ENCODE data around the gene EDEM1. TPM values are rescaled to one million over a fixed set of nuclear protein-coding genes. Genes with fewer than 3 reads are reported as not detected.

EDEM1 gene
- total RNA-seq, 1 donor from 2014 or later = 185 TPM

- Mint-ChIP-seq H3K27ac (peak overlapping the region; percentile 76), H3K36me3 (ENCODE audit: low read depth) (peaks cover 88% of the 10 kb centered on the region), H3K9me3 (no peaks in the 10 kb centered on the region), H3K27me3 (no peaks in the 10 kb centered on the region), H3K4me3 (no peak overlapping the region), H3K4me1 (peaks cover 79% of the 10 kb centered on the region)
- DNase-seq (no peak), ATAC-seq (ENCODE audit: low read depth) (no peak)
- ChIA-PET POLR2A (interaction anchor here (1.0 to 1.6 kb wide), 3 partner anchors 9 to 13 kb away, joined by 5 to 6 read pairs (median 5); no protein-coding TSS in a partner anchor), CTCF (interaction anchor here (1.3 kb wide), 1 partner anchor 65 kb away, joined by 4 read pairs; no protein-coding TSS in a partner anchor)
- TF ChIP-seq CTCF (IDR thresholded peaks at IDR 0.05) = no peak
- intact Hi-C loops (cut with micrococcal nuclease) = no loop called here
These were observed 14.0 kb downstream of the EDEM1 start for GRCh38 chr3:5201536-5201935.

DNA sequence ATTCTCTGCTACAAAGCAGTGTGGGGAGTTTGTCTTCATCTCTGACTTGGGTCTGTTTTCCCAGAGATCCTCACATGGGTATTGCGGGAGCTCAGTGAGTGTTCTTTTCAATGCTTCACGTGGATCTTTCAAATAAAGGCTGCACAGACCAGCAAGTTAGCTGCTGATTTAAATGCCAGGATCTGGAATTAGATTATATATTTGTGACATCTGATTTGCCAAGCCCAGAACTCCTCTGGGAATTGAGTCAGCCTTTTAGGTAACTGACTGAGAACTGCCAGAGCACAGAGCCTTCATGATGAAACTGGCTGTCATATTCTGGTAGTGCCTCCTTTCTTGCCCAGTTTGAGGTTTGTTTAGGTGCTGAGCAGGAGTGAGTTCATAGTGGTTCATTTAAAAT lies 14.7 kb downstream of the EDEM1 start:
- Mint-ChIP-seq H3K9me3 (no peaks in the 10 kb centered on the region), H3K27ac (peak overlapping the region; percentile 76), H3K4me1 (peaks cover 72% of the 10 kb centered on the region), H3K36me3 (ENCODE audit: low read depth) (peaks cover 88% of the 10 kb centered on the region), H3K4me3 (peak overlapping the region; percentile 41), H3K27me3 (no peaks in the 10 kb centered on the region)
- TF ChIP-seq CTCF (IDR thresholded peaks at IDR 0.05) = no peak
- POLR2A ChIA-PET = interaction anchor here (1.6 kb wide), 2 partner anchors 10 to 13 kb away, joined by 5 to 6 read pairs; no protein-coding TSS in a partner anchor
- intact Hi-C loops (cut with micrococcal nuclease) = no loop called here
- CTCF ChIA-PET = interaction anchor here (1.3 kb wide), 1 partner anchor 65 kb away, joined by 4 read pairs; no protein-coding TSS in a partner anchor
- ATAC-seq (ENCODE audit: low read depth) (peak; percentile 9), DNase-seq (no peak)

DNA sequence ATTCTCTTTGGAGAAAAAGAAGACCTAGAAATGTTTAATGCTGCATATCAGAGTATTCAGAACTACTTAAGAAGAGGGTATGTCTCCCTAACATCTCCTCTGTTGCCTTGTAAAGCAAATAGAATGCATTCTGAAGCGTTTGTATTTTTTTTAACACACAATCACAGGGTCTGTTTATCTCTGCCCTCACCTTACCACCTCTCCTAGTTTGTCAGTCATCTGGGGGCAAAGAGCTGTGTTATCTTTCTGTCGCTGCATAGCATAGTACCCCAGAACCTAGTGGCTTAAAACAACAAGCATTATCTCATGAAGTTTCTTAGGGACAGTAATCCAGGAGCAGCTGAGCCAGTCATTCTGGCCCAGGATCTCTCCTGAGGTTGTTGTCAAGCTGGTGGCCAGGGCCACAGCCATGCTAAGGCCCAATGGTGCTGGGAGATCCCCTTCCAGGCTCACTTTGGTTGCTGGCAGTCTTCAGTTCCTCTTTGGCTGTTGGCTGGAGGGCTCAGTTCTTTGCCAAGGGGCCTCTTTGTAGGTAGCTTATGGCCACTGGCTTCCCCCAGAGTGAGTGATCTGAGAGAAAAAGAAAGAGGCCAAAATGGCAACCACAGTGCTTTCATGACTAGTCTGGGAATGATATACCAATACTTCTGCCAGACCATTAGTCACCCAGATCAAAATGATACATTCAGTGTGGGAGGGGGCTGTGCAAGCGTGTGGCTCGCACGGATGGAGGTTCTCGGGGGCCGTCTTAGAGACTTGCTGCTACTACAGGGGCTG lies 17.8 kb downstream of the EDEM1 start:
- ChIA-PET CTCF (interaction anchor here (0.7 to 1.2 kb wide), 5 partner anchors 8 to 83 kb away, joined by 3 to 6 read pairs (median 3); partner anchors contain the start of gene ARL8B), POLR2A (interaction anchor here (0.6 to 3.3 kb wide), 12 partner anchors 9 to 83 kb away, joined by 3 to 37 read pairs (median 6); partner anchors contain the start of genes ARL8B and EDEM1)
- ATAC-seq (ENCODE audit: low read depth) = peak; percentile 98
- Mint-ChIP-seq H3K36me3 (ENCODE audit: low read depth) (peaks cover 91% of the 10 kb centered on the region), H3K9me3 (no peaks in the 10 kb centered on the region), H3K27me3 (no peaks in the 10 kb centered on the region), H3K4me1 (peaks cover 42% of the 10 kb centered on the region), H3K27ac (peak overlapping the region; percentile 86), H3K4me3 (peak overlapping the region; percentile 37)
- TF ChIP-seq CTCF (IDR thresholded peaks at IDR 0.05) = no peak
- DNase-seq = peak; percentile 41
- intact Hi-C loops (cut with micrococcal nuclease) = loop anchor here (1.0 to 5.0 kb wide), 6 partner anchors 13 to 83 kb away; partner anchors contain the start of genes ARL8B and EDEM1

- H3K27ac Mint-ChIP-seq = no peak overlapping the region
- H3K36me3 Mint-ChIP-seq (ENCODE audit: low read depth) = peaks cover 98% of the 10 kb centered on the region
- POLR2A ChIA-PET = interaction anchor here (1.0 kb wide), 1 partner anchor 10 kb away, joined by 5 read pairs; no protein-coding TSS in a partner anchor
- no peaks in the 10 kb centered on the region for H3K9me3 Mint-ChIP-seq
- no peak for TF ChIP-seq CTCF (IDR thresholded peaks at IDR 0.05)
- no peak overlapping the region for H3K4me3 Mint-ChIP-seq
- CTCF ChIA-PET = no interaction called here
- intact Hi-C loops (cut with micrococcal nuclease) = no loop called here
- no peak for DNase-seq
- H3K27me3 Mint-ChIP-seq = no peaks in the 10 kb centered on the region
- ATAC-seq (ENCODE audit: low read depth) = no peak
- H3K4me1 Mint-ChIP-seq = peaks cover 11% of the 10 kb centered on the region
These were observed 23.4 kb downstream of the EDEM1 start for GRCh38 chr3:5210926-5211325.

Measured in activated B cell treated with CpG ODN at 0.5 μM for 24 hours (primary cell).